KMS-11 (cell line): ENCODE results near the gene TFDP2.

ENCODE experiments used
- H2AFZ ChIP-seq: fragments of 200-600 bp; sonication (generic); 2 replicates; pipeline ENCODE4 v1.6.1; 2016; ENCODE audit warnings: antibody characterized with exemption, mixed run types, low read depth
- H3K27ac ChIP-seq: fragments of 200-600 bp; sonication (generic); 2 replicates; pipeline ENCODE4 v1.6.1; 2016; ENCODE audit warnings: mild to moderate bottlenecking, mixed run types
- H3K27me3 ChIP-seq: fragments of 200-600 bp; sonication (generic); 2 replicates; pipeline ENCODE4 v1.6.1; 2017; ENCODE audit warnings: mild to moderate bottlenecking, low read depth, mixed run types, moderate library complexity; ENCODE audit not compliant: insufficient read depth
- H3K36me3 ChIP-seq: fragments of 200-600 bp; sonication (generic); 2 replicates; pipeline ENCODE4 v1.6.1; 2017; ENCODE audit warnings: mild to moderate bottlenecking, mixed run types; ENCODE audit not compliant: insufficient read depth
- H3K4me1 ChIP-seq: fragments of 200-600 bp; sonication (generic); 2 replicates; pipeline ENCODE4 v1.6.1; 2016; ENCODE audit warnings: mild to moderate bottlenecking, low read depth, mixed run types; ENCODE audit not compliant: poor library complexity, severe bottlenecking
- H3K4me2 ChIP-seq: fragments of 200-600 bp; sonication (generic); 2 replicates; pipeline ENCODE4 v1.7.0; 2016; ENCODE audit warnings: mild to moderate bottlenecking, mixed run types
- H3K4me3 ChIP-seq: fragments of 200-600 bp; sonication (generic); IDR thresholded peaks from 2 replicates; pipeline ENCODE4 v1.6.1; 2017; ENCODE audit warnings: low read depth, low read length, mixed read lengths; ENCODE audit not compliant: insufficient read depth
- H3K79me2 ChIP-seq: fragments of 200-600 bp; sonication (generic); 2 replicates; pipeline ENCODE4 v1.6.1; 2016; ENCODE audit warnings: low read depth, mixed run types; ENCODE audit not compliant: insufficient read depth
- H3K9ac ChIP-seq: fragments of 200-600 bp; sonication (generic); 2 replicates; pipeline ENCODE4 v1.6.1; 2016; ENCODE audit warnings: mild to moderate bottlenecking, mixed run types
- H4K20me1 ChIP-seq: fragments of 200-600 bp; sonication (generic); 2 replicates; pipeline ENCODE4 v1.6.1; 2016; ENCODE audit warnings: mild to moderate bottlenecking, mixed run types; ENCODE audit not compliant: insufficient read depth
- TF ChIP-seq, protein P1 (sequence below): fragments of 200-600 bp; sonication (generic); conservative IDR thresholded peaks from 2 replicates; pipeline ENCODE4 v1.6.1; 2017; ENCODE audit warnings: low read depth, mild to moderate bottlenecking, antibody characterized with exemption, low read length, moderate library complexity, mixed read lengths

Gene TFDP2

GRCh38 chr3:141898908-141899307, 250.4 kb downstream of the TFDP2 start:
- H3K27ac ChIP-seq = no peak overlapping the region
- peaks cover 9% of the 10 kb centered on the region for H3K4me1 ChIP-seq
- no peak overlapping the region for H3K4me2 ChIP-seq
- no peaks in the 10 kb centered on the region for H3K27me3 ChIP-seq
- H4K20me1 ChIP-seq = peaks cover 4% of the 10 kb centered on the region; the same call in 1 of the 2 replicates
- no peak overlapping the region for H2AFZ ChIP-seq
- H3K4me3 ChIP-seq = no peak overlapping the region
- TF ChIP-seq, protein P1, sequence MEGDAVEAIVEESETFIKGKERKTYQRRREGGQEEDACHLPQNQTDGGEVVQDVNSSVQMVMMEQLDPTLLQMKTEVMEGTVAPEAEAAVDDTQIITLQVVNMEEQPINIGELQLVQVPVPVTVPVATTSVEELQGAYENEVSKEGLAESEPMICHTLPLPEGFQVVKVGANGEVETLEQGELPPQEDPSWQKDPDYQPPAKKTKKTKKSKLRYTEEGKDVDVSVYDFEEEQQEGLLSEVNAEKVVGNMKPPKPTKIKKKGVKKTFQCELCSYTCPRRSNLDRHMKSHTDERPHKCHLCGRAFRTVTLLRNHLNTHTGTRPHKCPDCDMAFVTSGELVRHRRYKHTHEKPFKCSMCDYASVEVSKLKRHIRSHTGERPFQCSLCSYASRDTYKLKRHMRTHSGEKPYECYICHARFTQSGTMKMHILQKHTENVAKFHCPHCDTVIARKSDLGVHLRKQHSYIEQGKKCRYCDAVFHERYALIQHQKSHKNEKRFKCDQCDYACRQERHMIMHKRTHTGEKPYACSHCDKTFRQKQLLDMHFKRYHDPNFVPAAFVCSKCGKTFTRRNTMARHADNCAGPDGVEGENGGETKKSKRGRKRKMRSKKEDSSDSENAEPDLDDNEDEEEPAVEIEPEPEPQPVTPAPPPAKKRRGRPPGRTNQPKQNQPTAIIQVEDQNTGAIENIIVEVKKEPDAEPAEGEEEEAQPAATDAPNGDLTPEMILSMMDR = no peak
- no peak overlapping the region for H3K9ac ChIP-seq
- H3K79me2 ChIP-seq = peaks cover 75% of the 10 kb centered on the region
- H3K36me3 ChIP-seq = peaks cover 14% of the 10 kb centered on the region; the same call in 1 of the 2 replicates

DNA sequence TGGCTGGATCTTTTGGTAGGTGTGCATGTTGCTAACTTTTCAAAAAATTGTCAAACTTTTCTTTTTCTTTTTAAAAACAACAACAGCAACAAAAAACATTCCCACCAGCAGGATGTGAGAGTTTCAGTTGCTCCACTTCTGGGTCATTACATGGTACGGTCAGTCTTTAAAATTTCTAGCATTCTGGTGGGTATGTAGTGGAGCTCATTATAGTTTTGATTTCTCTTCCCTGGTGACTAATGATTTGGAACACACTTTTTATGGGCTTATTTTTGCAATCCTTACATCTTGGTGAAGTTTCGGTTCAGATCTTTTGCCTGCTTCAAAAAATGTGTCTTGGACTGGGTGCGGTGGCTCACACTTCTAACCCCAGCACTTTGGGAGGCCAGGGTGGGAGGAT, 253.6 kb downstream of the TFDP2 start:
- H3K4me2 ChIP-seq = no peak overlapping the region
- H3K27ac ChIP-seq = no peak overlapping the region
- H3K36me3 ChIP-seq = peaks cover 14% of the 10 kb centered on the region; the same call in 1 of the 2 replicates
- TF ChIP-seq, protein P1 = no peak
- no peak overlapping the region for H3K9ac ChIP-seq
- H3K4me1 ChIP-seq = peaks cover 9% of the 10 kb centered on the region
- H3K4me3 ChIP-seq = no peak overlapping the region
- H2AFZ ChIP-seq = no peak overlapping the region
- no peaks in the 10 kb centered on the region for H4K20me1 ChIP-seq
- no peaks in the 10 kb centered on the region for H3K27me3 ChIP-seq
- peaks cover 92% of the 10 kb centered on the region for H3K79me2 ChIP-seq

- Histone ChIP-seq H3K79me2 (peaks cover 92% of the 10 kb centered on the region), H3K36me3 (peaks cover 13% of the 10 kb centered on the region; the same call in 1 of the 2 replicates), H3K4me3 (no peak overlapping the region), H3K27me3 (no peaks in the 10 kb centered on the region), H4K20me1 (no peaks in the 10 kb centered on the region), H3K27ac (no peak overlapping the region), H3K4me2 (no peak overlapping the region), H3K9ac (no peak overlapping the region), H3K4me1 (peaks cover 9% of the 10 kb centered on the region), H2AFZ (no peak overlapping the region)
- TF ChIP-seq, protein P1 = no peak
These were observed 254.7 kb downstream of the TFDP2 start for GRCh38 chr3:141894524-141895176.
